Measurements from ENCODE around the gene SWSAP1.
A peak's percentile ranks its signal among the peaks of the same experiment; 100 is the strongest.
"Not testable (repeated sequence)": the region's sequence is repeated elsewhere in the genome, so short reads cannot be mapped to it uniquely, and the experiment has no call there.

Gene SWSAP1, protein sequence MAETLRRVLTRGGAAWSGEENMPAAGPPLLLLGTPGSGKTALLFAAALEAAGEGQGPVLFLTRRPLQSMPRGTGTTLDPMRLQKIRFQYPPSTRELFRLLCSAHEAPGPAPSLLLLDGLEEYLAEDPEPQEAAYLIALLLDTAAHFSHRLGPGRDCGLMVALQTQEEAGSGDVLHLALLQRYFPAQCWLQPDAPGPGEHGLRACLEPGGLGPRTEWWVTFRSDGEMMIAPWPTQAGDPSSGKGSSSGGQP

GRCh38 chr19:11374433-11375142, at the start of gene SWSAP1:
Gene SWSAP1, plus strand, starts transcription at chr19:11374666. Its CDS starts 15 bp downstream, at chr19:11374681.
- DNase-seq: peak; percentile 97

DNA sequence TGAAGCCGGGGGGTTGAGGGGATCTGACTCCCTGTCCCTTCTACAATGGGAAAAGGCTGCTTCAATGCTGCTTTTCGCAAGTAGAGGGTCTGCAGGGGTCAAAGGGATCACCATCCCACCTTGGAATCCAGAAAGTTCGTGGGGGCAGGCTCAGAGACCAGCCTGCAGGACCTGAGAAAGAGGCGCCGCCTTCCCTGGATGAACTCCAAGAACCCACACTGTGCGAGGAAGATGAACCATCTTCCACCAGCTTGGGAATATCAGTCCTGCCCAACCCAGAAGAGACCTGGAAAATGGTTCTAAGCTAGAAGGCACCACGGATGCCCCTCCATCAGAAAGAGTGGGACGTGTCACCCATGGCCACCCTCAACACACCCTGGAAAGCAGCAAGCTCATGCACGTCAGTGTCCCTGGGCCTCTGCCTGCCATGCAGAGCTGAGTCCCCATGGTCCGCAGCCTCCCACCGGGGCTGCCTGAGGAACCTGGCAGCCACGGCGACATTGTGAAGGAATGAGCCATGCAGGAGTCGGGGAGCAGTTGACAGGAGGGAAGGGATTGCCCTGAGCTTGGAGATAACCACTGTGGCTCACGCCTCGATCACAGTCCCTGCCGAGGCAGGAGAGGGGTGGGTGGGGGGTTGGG, 49.6 kb upstream of the SWSAP1 start:
- no peak for DNase-seq

- no peak for DNase-seq
Observed at GRCh38 chr19:11325544-11325943, 48.9 kb upstream of the SWSAP1 start.

DNA sequence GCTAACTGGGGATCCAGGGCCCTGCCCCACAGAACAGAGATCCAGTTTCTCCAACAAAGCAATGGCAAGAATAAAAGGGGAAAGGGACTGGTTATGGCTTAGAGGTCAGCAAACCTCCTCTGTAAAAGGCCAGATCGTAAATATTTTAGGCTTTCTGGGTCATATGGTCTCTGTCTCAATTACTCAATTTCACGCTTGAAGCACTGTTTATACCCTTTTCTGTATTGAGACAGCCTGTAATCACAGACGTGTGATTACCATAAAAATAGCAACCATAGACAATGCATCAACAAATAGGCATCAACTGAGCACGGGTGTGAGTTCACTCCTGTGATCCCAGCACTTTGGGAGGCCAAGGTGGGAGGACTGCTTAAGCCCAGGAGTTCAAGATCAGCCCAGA, 44.3 kb upstream of the SWSAP1 start:
- no peak for DNase-seq

GRCh38 chr19:11331502-11331901, 43.0 kb upstream of the SWSAP1 start:
- no peak for DNase-seq

DNA sequence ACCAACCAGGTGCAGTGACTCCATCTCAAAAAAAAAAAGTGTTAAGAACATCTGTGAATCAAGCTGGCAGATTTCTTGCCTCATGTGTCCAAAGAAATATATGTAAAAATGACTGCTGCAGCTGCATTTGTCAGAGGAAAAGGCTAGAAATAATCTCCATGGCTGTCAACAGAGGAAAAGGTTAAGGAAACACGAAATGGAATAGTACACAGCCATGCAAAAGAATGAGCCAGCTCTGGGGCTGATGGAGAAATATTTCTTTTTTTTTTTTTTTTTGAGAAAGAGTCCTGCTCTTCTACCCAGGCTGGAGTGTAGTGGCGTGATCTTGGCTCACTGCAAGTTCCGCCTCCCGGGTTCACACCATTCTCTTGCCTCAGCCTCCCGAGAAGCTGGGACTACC, 41.6 kb upstream of the SWSAP1 start:
- DNase-seq: no peak

DNA sequence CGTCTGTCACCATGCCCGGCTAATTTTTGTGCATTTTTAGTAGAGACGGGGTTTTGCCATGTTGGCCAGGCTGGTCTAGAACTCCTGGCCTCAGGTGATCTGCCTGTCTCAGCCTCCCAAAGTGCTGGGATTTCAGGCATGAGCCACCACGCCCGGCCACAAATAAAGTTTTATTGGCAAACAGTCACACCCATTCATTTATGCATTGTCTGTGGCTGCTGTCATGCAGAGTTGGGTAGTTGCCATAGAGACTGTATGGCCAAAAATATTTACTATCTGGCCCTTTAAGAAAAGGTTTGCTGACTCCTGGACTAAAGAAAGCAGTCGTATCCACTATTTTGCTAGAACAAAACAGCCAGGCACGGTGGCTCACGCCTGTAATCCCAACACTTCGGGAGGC, 40.6 kb upstream of the SWSAP1 start:
- DNase-seq: not testable (repeated sequence)

GRCh38 chr19:11335449-11336146, 38.9 kb upstream of the SWSAP1 start:
- DNase-seq: no peak

- DNase-seq: no peak
Observed at GRCh38 chr19:11337080-11337479, 37.4 kb upstream of the SWSAP1 start.

GRCh38 chr19:11338121-11338520, 36.3 kb upstream of the SWSAP1 start:
- no peak for DNase-seq

DNA sequence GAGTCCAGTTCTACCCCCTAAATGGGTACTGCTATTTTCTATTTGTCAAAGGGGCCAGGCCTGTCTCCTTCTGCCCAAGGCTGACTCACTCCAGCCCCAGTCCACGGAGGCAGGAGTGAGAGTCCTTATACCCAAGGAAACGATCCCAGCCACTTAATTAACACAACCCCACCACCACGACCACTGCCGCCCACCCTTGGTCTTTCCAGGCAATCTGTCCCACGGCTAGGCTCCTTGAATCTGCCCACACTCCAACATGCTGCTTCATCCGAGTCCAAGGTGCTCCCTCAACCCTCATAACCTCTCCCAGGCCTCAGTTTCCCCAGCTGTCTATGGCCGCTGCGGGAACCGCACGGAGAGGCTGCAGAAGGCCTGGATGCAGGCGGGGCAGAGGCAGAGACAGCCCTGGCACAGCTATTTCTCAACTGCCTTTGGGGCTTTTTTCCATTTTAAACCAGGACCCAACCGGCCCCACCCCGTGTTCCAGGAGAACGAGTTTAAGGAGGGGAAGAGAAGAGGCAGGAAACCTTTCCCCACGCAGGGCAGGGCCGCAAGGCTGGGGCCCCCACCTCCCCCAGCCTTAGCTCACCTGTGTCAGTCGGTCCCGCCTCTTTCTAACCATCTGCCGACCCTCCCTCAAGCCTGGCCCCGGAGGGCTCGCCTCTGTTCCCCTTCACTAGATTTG, 35.8 kb upstream of the SWSAP1 start:
- DNase-seq: no peak

DNA sequence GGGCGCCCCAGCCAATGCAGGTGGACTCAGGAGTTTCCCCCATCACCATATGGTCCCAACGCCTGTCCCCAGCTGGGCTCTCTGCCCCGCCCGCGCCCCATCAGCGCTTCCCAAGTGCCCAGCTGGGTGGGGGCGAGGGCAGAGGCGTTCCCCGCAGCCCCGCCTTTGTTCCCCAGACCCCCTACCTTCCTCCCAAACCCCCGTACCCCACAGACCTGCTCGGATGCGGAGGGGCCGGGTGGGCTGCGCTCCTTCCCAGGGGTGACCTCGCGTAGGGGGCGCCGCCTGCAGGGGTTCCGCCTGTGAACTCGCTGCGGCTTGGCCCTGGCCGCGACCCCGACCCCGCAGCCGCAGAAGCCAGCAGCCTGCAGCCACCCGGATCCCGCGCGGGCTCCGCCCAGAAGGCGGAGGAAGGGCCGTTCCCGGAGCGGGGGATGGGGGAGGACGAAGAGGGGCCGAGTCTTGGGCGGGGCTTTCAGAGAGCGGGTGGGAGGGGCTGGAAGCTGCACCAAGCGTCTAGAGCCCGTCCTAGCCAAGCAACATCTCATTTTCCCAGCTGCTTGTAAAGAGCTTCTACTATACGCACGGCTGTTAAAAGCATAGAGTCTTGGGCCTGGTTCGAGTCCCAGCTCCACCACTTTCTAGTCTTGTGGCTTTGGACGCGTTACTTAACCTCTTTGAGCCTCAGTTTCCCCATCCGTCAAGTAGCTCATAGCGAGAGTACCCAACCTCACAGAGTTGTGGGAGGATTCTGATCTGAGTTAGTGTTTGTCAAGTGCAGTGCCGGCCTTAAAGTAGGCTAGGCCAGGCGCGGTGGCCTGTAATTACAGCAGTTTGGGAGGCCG, 35.0 kb upstream of the SWSAP1 start, which contains the start of gene RAB3D:
Gene RAB3D (minus strand): TSS at position 404 of the 845 bp plus-strand sequence. CDS start 2,258 bp downstream, outside the sequence.
- peak; percentile 21 for DNase-seq

DNA sequence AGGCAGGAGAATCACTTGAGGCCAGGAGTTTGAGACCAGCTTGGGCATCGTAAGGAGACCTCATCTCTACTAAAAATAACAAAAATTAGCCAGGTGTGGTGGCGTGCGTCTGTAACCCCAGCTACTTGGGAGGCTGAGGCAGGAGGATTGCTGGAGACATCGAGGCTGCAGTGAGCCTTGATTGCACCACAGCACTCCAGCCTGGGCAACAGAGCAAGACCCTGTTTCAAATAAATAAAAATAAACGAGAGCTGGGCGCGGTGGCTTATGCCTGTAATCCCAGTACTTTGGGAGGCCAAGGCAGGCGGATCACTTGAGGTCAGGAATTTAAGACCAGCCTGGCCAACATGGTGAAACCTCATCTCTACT, 34.4 kb upstream of the SWSAP1 start:
- DNase-seq: not testable (repeated sequence)

DNA sequence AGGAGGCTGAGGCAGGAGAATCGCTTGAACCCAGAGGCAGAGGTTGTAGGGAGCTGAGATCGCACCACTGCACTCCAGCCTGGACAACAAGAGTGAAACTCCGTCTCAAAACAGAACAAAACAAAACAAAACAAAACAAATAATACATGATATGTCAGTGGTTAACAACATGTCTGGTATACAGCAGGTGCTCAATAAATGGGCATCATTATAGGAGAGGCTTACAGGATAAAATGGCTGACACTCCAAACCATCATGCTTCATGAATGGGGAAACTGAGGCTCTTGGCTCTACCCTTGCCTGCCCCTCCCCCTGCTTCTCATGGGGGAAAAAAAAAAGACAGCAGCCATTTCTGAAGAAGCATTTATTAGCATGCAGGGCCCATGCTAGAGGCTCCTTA, 32.0 kb upstream of the SWSAP1 start:
- no peak for DNase-seq

DNA sequence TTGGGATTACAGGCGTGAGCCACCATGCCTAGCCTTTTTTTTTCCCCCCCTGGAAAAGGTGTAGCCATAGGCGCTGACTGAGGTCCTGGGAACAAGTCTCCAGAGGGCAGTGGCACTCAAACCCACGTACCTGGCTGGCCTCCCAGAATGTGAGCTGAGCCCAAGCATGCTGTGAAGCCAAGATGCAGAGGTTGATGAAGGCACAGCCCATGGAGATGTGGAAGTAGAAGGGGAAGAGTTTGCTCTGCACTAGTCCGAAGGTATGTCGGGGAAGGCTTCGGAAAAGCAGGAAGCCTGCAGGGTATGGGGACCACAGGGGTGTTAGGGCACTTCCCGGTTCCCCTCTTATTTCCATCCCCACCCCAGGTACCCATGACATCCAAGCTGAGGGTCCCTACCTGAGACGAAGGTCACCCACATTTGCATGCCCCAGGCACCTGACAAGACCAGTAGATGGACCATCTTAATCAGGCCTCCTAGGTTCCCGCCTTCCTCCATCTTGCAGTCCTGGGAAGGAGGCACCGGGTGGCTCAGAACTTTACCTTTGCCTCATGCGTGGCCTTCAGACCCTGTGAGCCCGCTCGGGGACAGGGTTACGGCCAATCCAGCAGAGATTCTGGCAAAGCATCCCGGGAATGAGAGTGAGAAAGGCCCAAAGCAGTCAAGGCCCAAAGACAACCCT, 29.2 kb upstream of the SWSAP1 start:
- DNase-seq: no peak

DNA sequence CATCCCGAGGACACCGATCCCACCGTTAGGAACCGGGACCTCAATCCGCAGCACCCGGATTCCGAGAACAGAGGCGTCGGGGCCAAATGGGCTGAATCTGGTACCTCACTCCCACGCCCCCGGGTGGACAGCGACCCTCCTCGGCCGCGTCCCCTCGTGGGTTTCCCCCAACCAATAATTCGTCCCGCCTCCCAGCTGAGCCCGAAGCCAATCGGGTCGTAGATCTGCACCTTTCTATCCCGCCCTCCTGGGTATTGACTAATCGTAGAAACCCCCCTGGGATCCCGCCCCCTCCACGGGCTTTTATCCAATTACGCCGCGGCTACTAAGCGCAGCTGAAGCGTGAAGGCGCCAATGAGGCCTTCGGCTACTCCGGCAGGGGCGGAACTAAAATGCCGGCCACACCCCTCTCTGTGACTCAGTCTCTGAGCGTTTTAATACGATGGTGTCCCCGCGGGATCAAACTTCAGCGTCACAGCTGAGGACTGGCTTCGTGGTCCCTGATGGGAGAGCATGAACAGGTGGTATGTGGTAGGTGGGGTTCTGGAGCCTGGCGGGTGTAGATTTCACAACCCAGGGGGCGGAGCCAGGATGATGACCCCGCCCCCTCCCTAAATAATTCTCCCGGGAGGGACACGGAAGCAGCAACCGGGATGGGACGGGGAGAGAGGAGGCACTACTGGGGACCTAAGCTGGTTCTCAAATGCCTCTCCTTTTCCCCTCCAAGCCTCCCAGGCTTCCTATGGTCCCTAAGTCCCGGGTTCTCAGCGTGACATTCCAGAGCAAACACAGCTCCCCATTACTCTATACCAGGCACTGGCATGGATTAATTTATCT, 28.1 kb upstream of the SWSAP1 start, which contains the start of the genes CCDC159 and TMEM205:
Gene CCDC159 (plus strand): TSS at position 416 of the 837 bp plus-strand sequence. CDS start 88 bp downstream, at position 504.
Gene TMEM205 (minus strand): TSS at position 165 of the 837 bp plus-strand sequence. CDS start 649 bp downstream, outside the sequence.
- peak; percentile 88 for DNase-seq

DNA sequence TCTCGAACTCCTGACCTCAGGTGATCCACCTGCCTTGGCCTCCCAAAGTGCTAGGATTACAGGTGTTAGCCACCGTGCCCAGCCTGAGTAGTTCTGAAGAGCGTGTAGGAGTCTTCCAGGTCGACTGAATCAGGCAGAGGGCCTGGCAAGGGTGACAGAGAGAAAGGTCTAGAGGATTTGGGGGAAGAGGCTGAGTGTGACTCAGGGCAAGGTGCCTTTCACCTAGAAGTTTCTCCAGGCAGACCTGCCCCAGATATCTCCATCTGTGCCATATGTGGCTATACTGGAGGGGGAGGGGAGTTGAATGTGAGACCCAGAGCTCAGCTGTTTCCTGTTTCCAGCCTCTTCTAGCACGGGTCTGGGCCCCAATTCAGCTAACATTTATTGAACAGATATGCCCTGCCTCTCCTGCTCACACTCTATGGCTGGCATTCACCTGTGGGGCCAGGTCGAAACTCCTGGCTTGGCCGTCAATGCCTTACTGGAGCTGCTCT, 26.9 kb upstream of the SWSAP1 start:
- no peak for DNase-seq

DNA sequence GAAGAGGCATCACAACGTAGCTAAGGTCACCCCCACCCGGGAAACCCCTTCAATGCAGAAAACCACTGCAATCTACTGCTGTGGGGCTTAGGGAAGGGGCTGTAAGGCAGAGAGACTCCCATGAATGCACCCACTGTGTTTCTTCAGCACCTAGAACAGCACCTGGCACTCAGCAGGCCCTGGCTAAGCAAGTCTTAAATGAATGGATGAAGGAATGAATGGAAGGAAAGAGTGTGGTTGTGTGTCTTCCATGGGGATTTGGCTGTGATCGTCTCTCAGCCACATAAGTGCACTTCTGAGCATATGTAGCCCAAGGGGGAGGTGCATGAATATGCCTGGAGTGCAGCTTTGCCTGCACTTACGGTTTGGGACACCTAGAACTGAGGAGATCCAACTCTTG, 25.3 kb upstream of the SWSAP1 start:
- DNase-seq: no peak

DNA sequence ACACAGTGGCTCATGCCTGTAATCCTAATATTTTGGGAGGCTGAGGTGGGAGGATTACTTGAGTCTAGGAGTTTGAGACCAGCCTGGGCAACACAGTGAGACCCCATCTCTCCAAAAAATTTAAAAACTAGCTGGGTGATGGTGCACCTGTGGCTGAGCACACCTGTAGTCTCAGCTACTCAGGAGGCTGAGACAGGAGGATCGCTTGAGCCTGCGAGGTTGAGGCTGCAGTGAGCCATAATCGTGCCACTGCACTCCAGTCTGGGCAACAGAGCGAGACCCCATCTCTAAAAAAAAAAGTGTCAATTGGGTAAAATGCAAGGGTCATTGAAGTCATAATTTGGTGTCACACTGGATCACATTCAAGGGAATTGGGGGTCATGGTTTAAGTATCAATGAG, 20.4 kb upstream of the SWSAP1 start:
- DNase-seq: not testable (repeated sequence)

Measured in NCI-H526 treated with DMSO at 0.1 percent for 48 hours (cell line).